Stomach smooth muscle (tissue), 2 donors: ENCODE results near the gene PRRX1.

Experiments used
- H3K27ac ChIP-seq: one replicate; pipeline ENCODE4 v1.7.0; 2013; ENCODE audit warnings: mild to moderate bottlenecking, low read length, inconsistent platforms
- H3K27me3 ChIP-seq, 2 donors: one replicate each; pipeline ENCODE4 v1.7.0; 2013; ENCODE audit warnings: low read length in 2 of 2; ENCODE audit not compliant: insufficient read depth in 2 of 2, control insufficient read depth in 1 of 2
- H3K36me3 ChIP-seq, 2 donors: one replicate each; pipeline ENCODE4 v1.7.0; 2013; ENCODE audit warnings: low read length in 2 of 2; ENCODE audit not compliant: control insufficient read depth in 2 of 2, insufficient read depth in 2 of 2
- H3K4me1 ChIP-seq: one replicate; pipeline ENCODE4 v1.7.0; 2013; ENCODE audit warnings: low read length; ENCODE audit not compliant: control insufficient read depth, insufficient read depth
- H3K4me3 ChIP-seq, 2 donors: one replicate each; pipeline ENCODE4 v1.7.0; 2013; ENCODE audit warnings: low read length in 2 of 2
- H3K9ac ChIP-seq, 2 donors: one replicate each; pipeline ENCODE4 v1.7.0; 2013; ENCODE audit warnings: low read length in 2 of 2, mild to moderate bottlenecking in 1 of 2
- H3K9me3 ChIP-seq, 2 donors: one replicate each; pipeline ENCODE4 v1.7.0; 2013; ENCODE audit warnings: low read length in 2 of 2; ENCODE audit not compliant: control insufficient read depth in 2 of 2
- donor health status: healthy.
- donor health status: Pancreatic carcinoma.

Gene PRRX1

DNA sequence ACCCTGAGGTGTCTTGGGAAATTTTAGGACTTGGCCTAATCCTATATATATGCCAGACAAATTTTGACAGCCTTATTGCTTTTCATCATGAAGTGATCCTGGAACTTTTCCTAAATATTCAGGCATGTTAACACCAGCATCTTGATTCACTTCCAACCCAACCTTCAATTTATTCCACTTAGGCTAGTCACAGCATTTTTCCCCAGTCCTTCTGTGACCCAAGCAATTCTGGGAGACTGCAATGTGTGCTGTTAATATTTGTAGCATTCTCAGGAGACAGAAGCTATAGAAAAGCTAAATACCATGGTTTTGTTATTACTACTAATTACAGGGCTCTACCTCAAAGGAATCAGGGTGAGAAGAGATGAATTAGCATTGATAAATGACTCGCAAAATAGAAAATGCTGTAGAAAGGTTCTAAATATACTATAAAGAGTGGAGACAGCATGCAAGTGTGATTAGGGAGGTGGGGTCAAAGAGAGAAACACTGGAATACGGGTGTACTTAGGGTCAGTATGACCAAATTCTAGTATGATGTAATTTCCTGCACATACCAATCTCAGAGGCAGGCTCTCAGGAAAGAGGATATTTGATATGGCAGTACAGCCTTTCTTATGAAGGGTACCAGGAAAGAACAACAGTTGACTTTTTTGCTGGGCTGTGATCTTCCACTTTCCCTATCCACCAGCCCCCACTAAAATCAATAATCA, 29.1 kb downstream of the PRRX1 start:
- Histone ChIP-seq H3K27ac (no peak overlapping the region), H3K27me3 (peaks cover 0 to 2% of the 10 kb centered on the region in 2 donors), H3K4me3 (no peak overlapping the region), H3K4me1 (no peaks in the 10 kb centered on the region), H3K9me3 (no peaks in the 10 kb centered on the region), H3K9ac (no peak overlapping the region), H3K36me3 (no peaks in the 10 kb centered on the region)

DNA sequence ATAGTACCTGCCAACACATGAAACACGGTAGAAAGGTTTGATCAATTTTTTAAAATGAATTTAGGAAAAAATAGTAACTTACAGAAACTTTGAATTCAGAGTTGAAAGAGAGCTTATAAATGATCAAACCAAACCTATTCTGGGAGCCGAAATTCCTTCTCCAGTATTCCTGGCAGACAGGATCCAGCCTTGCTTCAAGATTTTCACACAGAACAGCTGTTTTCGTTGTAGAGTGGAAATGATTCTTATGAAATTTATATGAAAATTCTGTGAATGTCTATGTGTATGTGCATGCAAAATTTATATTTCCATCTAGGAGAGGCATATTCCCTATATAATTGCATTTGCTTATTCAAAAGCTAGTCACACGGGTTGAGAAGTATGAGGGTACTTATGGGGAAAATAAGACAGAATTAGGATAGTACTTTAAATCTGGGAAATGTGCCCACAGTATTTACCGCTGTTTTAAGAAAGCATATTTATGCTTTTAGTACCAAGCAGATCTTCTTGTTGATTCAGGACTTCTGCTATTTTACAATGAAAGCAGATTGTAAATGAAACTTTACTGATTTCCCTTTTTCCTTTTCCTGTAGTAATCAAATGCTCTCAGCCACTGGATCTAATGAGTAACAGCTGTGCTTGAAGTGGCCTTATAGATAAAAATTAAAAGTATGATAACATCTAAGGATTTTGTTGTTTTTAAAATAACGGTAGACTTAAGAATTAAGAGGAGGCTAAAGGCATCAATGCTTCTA, 30.4 kb downstream of the PRRX1 start:
- H3K9me3 ChIP-seq = no peaks in the 10 kb centered on the region
- peaks cover 0 to 2% of the 10 kb centered on the region in 2 donors for H3K27me3 ChIP-seq
- H3K4me1 ChIP-seq = no peaks in the 10 kb centered on the region
- H3K9ac ChIP-seq = no peak overlapping the region
- H3K27ac ChIP-seq = no peak overlapping the region
- H3K4me3 ChIP-seq = no peak overlapping the region
- H3K36me3 ChIP-seq = no peaks in the 10 kb centered on the region

DNA sequence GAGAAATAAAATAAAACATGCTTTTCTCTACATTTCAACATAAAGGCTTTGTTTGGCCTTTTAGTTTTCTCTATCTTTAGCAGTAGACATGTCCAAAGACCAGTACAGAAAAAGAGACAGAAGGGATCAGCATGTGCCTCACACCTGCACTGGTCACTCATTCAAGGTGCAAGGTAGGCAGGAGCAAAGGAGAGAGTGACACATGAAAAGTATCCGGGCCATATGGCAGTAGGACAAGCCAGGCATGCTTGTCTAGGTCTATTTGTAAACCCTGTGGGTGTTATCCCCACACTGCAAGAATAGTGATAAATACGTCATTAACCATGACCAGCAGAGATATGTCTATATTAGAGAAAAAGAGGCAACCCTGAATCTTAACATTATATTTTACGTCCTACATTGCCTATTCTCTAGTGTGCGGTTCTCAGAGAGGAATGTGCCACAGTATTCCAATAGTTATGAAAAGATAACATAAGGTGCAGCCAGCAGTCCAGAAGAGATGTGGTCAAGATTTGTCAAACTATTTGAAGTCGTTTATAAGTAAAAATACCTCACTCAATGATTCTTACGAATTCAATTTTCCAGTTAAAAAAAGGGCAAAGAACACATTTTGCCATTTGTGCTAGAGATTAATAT, 32.1 kb downstream of the PRRX1 start:
- H3K9me3 ChIP-seq = no peaks in the 10 kb centered on the region
- no peaks in the 10 kb centered on the region for H3K36me3 ChIP-seq
- H3K27ac ChIP-seq = no peak overlapping the region
- H3K4me1 ChIP-seq = peaks cover 2% of the 10 kb centered on the region
- no peak overlapping the region for H3K4me3 ChIP-seq
- peaks cover 0 to 2% of the 10 kb centered on the region in 2 donors for H3K27me3 ChIP-seq
- H3K9ac ChIP-seq = no peak overlapping the region

DNA sequence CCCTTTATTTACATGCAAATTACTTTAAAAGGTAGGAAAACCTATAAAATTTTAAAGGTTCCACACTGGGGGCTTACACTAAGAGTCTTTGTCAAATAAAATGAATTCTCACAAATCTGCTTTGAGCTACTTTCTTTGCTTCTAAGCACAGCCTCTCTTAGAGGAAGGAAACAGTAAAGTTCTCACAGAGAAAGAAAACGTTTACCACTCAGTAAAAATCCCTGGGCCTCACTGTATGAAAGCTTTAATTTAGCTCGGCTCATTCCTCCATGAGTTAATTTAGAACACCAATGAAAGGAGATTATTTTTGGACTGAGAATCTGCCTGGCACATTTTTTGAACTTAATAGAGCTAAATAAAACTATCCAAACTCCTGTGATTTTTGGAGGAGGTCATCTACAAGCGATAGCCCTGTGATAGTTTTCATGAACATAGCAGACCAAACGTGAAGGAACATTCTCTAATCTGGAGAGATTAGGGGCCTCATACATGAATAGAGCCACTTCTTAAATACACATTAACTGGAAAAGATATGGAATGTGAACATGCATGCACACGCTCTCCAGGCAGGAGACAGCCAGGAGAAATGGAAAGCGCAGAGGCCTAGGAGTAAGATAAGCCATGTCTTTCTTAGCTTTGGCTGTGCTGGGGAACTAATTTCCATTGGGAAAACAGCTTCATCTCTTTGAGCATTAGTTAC, 32.8 kb downstream of the PRRX1 start:
- Histone ChIP-seq H3K9ac (no peak overlapping the region), H3K36me3 (no peaks in the 10 kb centered on the region), H3K4me1 (peaks cover 2% of the 10 kb centered on the region), H3K4me3 (no peak overlapping the region), H3K27ac (no peak overlapping the region), H3K27me3 (peaks cover 0 to 2% of the 10 kb centered on the region in 2 donors), H3K9me3 (no peaks in the 10 kb centered on the region)

DNA sequence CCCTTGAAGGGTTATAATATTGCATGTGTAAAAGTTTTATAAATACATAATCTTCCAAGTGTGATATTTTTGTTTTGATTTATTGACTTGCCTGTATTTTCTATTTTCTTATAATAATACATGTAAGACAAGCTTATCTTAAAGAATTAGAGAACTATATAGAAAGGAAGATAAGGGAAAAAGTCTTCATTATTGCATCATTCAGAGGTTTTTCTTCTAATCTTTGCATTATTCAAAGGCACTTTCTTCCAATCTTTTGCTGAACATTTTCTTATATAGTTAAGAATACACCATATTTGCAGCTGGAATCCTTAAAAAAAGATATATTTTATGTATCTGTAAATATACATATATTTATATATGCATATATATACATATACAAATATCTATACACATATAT, 33.4 kb downstream of the PRRX1 start:
- Histone ChIP-seq H3K27me3 (peaks cover 0 to 2% of the 10 kb centered on the region in 2 donors), H3K9me3 (no peaks in the 10 kb centered on the region), H3K27ac (no peak overlapping the region), H3K36me3 (no peaks in the 10 kb centered on the region), H3K9ac (no peak overlapping the region), H3K4me3 (no peak overlapping the region), H3K4me1 (peaks cover 2% of the 10 kb centered on the region)

DNA sequence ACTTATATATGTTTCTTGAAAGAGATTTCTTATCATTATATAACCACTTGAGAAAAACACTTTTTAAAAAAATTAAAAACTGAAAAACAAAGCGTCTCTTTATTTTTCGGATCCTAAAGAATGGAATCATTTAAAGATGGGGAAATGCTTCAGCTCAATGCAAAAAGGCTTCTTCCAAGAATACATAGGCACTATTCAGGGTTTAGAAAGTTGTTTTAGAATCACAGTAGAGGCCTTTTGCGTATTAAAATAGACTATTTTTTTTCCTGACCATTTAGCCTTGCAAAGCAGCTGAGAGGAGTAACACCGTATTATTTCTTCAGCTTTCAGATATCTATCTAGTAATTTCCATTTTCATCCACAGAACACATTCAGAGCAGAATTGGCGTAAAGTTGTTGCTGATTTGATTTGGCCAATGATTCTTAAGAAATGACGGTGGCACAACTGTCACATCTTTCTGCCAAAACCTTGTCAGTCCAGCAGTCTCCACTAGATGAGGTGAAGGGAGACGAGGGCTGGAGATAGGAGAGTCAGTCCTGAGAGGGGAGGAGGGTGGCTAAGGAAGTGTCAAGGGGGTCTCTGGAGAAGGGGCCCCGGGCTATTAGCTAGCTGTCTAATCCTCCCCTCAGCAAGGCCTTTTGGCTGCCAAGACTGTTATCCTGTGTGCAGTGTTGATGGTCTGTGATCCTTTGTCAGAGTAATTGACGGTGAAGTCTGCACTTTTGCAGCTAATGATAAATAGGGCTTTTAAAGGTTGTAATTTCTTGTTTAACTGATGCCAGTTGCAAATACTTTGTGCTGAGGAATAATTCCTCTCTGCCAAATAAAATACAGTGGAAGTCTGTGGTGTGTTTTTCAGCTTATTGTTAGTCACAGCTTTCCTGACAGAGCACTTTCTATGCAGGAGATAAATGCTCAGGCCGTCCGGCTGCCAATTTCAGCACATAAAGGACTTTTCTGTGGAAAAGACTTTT, 34.7 kb downstream of the PRRX1 start:
- Histone ChIP-seq H3K9me3 (no peaks in the 10 kb centered on the region), H3K36me3 (no peaks in the 10 kb centered on the region), H3K4me3 (no peak overlapping the region), H3K27ac (no peak overlapping the region), H3K4me1 (peaks cover 2% of the 10 kb centered on the region), H3K27me3 (peaks cover 0 to 2% of the 10 kb centered on the region in 2 donors), H3K9ac (no peak overlapping the region)

DNA sequence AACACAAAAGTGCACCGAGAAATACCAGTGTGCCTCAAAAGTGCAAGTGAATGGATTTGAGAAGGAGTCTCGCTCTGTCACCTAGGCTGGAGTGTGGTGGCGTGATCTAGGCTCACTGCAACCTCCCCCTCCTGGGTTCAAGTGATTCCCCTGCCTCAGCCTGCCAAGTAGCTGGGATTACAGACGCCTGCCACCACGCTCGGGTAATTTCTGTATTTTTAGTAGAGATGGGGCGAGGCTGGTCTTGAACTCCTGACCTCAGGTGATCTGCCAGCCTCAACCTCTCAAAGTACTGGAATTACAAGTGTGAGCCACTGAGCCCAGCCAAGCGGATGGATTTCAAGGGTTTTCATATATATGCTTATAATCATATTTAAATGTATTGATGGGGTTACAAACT, 35.8 kb downstream of the PRRX1 start:
- no peak overlapping the region for H3K27ac ChIP-seq
- no peaks in the 10 kb centered on the region for H3K36me3 ChIP-seq
- no peak overlapping the region for H3K9ac ChIP-seq
- H3K4me1 ChIP-seq = peaks cover 2% of the 10 kb centered on the region
- no peak overlapping the region for H3K4me3 ChIP-seq
- H3K27me3 ChIP-seq = peaks cover 0 to 2% of the 10 kb centered on the region in 2 donors
- H3K9me3 ChIP-seq = no peaks in the 10 kb centered on the region

DNA sequence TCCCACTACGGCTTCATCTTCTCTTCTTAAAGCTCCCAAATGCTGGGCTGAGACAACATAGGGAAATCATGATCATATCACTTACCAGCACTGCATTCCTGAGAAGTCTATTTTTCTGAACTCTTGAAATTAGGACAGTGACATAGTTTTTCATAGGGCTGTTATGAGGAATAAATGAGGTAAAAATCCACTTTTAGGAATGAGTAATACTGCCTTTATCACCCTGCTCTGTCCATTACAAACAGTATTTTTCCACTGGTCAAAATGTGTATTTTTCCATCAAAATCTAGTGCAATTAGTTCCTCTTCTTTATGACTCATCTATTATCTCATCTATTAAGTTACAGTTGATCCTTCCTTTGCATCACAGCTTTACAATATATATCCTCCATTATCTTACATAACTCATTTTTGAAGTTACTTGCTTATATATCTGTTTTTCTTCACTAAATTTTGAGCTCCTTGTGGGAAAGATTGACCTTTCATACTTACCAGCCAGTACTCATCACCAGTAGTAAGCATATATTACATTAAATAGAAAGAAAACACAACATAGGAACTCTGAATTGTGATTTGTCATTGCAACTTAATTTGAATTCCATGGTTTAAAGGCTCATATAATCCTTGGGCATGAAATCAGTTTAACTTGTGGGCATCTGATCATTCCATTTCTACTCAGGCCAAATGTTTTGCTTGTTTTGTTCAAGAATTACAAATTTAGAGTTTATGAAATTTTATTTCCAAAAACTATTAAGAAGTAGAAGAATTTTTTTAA, 37.1 kb downstream of the PRRX1 start:
- no peaks in the 10 kb centered on the region for H3K9me3 ChIP-seq
- peaks cover 2% of the 10 kb centered on the region for H3K4me1 ChIP-seq
- H3K27me3 ChIP-seq = no peaks in the 10 kb centered on the region
- no peak overlapping the region for H3K27ac ChIP-seq
- H3K9ac ChIP-seq = no peak overlapping the region
- H3K36me3 ChIP-seq = no peaks in the 10 kb centered on the region
- no peak overlapping the region for H3K4me3 ChIP-seq

DNA sequence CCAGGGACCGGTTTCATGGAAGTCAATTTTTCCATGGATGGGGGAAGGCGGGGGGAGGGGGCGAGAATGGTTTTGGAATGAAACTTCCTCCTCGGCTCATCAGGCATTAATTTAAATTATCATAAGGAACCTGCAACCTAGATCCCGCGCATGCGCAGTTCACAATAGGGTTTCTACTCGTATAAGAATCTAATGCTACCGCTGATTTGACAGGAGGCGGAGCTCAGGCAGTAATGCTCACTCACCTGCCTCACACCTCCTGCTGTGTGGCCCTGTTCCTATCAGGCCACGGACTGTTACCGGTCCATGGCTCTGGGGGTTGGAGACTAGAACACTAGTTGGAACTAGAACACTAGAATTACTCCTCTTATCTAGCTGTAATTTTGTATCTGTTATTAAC, 38.0 kb downstream of the PRRX1 start:
- H3K27me3 ChIP-seq = no peaks in the 10 kb centered on the region
- H3K27ac ChIP-seq = no peak overlapping the region
- peaks cover 2% of the 10 kb centered on the region for H3K4me1 ChIP-seq
- H3K36me3 ChIP-seq = no peaks in the 10 kb centered on the region
- no peak overlapping the region for H3K9ac ChIP-seq
- no peak overlapping the region for H3K4me3 ChIP-seq
- H3K9me3 ChIP-seq = no peaks in the 10 kb centered on the region
